Stomach (tissue), 9 donors: Measurements from ENCODE around the gene LDHD. TPM values are rescaled to one million over a fixed set of nuclear protein-coding genes. Genes with fewer than 3 reads are reported as not detected.
A peak's percentile ranks its signal among the peaks of the same experiment; 100 is the strongest.

Experiments used
- DNase-seq, 2 donors: peaks; one replicate each; pipeline versions ENCODE4 v3.0.0 to v3.0.0-alpha.2; 2013 to 2019
- H3K27ac ChIP-seq, 5 donors: fragments of 200-600 bp in 4 of 5; sonication (generic) in 4 of 5; one replicate each; pipeline ENCODE4 v1.5.1; 2013 to 2019; ENCODE audit warnings: mild to moderate bottlenecking in 1 of 5, moderate library complexity in 1 of 5
- H3K27me3 ChIP-seq, 3 donors: fragments of 200-600 bp; sonication (generic); one replicate each; pipeline ENCODE4 v1.5.1; 2017 to 2019; ENCODE audit warnings: mixed run types in 1 of 3
- H3K36me3 ChIP-seq, 4 donors: fragments of 200-600 bp; sonication (generic); 1 replicate in 3 of 4; 2 replicates in 1 of 4; pipeline ENCODE4 v1.5.1; 2016 to 2019
- H3K4me1 ChIP-seq, 4 donors: fragments of 200-600 bp; sonication (generic); one replicate each; pipeline ENCODE4 v1.5.1; 2016 to 2019
- H3K4me3 ChIP-seq, 4 donors: fragments of 200-600 bp; sonication (generic) in 3 of 4; one replicate each; pipeline ENCODE4 v1.5.1; 2016 to 2019; ENCODE audit warnings: mild to moderate bottlenecking in 1 of 4
- H3K9me3 ChIP-seq, 4 donors: fragments of 200-600 bp; sonication (generic); one replicate each; pipeline ENCODE4 v1.5.1; 2016 to 2019
- CTCF ChIP-seq, 7 experiments: fragments of 450-650 bp in 4 of 7; fragments of 200-600 bp in 3 of 7; sonication (generic) in 3 of 7; IDR thresholded peaks; one replicate each; pipeline ENCODE4 v1.5.1; 2016 to 2019; ENCODE audit warnings: antibody characterized with exemption in 7 of 7, control low read depth in 2 of 7, mild to moderate bottlenecking in 1 of 7
- EP300 ChIP-seq: sonication (generic); formaldehyde crosslinking; IDR thresholded peaks from one replicate; pipeline ENCODE4 v1.6.1; 2017; ENCODE audit warnings: antibody characterized with exemption
- POLR2A ChIP-seq, 4 donors: fragments of 450-650 bp; IDR thresholded peaks; one replicate each; pipeline ENCODE4 v1.6.1; 2016; ENCODE audit warnings: antibody characterized with exemption in 4 of 4, control low read depth in 2 of 4, mild to moderate bottlenecking in 1 of 4, moderate library complexity in 1 of 4
- POLR2AphosphoS5 ChIP-seq, 3 donors: sonication (generic); formaldehyde crosslinking; IDR thresholded peaks; one replicate each; pipeline ENCODE4 v1.6.1; 2016; ENCODE audit warnings: antibody characterized with exemption in 3 of 3
- WGBS, 5 donors: extraction: QIAGEN DNeasy Blood & Tissue Kit in 3 of 5; methylation state at CpG; one replicate each; pipeline versions ENCODE4 v1.1.5 to v1.1.7; 2013 to 2018; 5-methylcytosine and 5-hydroxymethylcytosine counted together
- intact Hi-C: fragments of 100-400 bp; cut with DNase I; formaldehyde crosslinking; loops from one replicate; pipeline ENCODE4 v1.15.1; 2023; ENCODE audit warnings: low total_unique reads
- polyA plus RNA-seq, 3 donors: library from polyadenylated mRNA; stranded (reverse); fragments of 200-250 nt; gene quantifications; one replicate each; pipeline ENCODE4 v1.2.3, GENCODE V29; 2013
- total RNA-seq, 5 donors: library from RNA; depleted of rRNA; stranded (reverse); fragments of >200 nt; gene quantifications; one replicate each; pipeline versions ENCODE4 v1.1.0 to v1.2.3, GENCODE V29; 2014 to 2016
- donor health status: healthy with polysubstance abuse.
- donor health status: Bipolar disorder and iron deficiency.
- donor health status: healthy.

LDHD gene
- total and polyA plus RNA-seq, 8 donors: 5.0 to 110 (median 24.1) TPM

GRCh38 chr16:75083813-75084212 is 32.8 kb downstream of the LDHD start:
- Histone ChIP-seq H3K4me3 (no peak overlapping the region), H3K9me3 (no peaks in the 10 kb centered on the region), H3K36me3 (no peaks in the 10 kb centered on the region), H3K27ac (peak overlapping the region in 4 of 5 donors; percentile 2 to 18 (median 10)), H3K27me3 (no peaks in the 10 kb centered on the region), H3K4me1 (peaks cover 29 to 79% (median 44%) of the 10 kb centered on the region in 4 donors)
- intact Hi-C loops: no loop called here
- DNase-seq: peak in 1 of 2 donors; percentile 66
- no peak for TF ChIP-seq EP300
- WGBS, 5 donors: 27 to 63% (median 47%) methylated on average over 5 of the region's 5 CpGs

- Histone ChIP-seq H3K27me3 (no peaks in the 10 kb centered on the region), H3K4me3 (no peak overlapping the region), H3K27ac (no peak overlapping the region), H3K4me1 (peaks cover 13 to 54% (median 24%) of the 10 kb centered on the region in 4 donors), H3K36me3 (no peaks in the 10 kb centered on the region), H3K9me3 (no peaks in the 10 kb centered on the region)
- DNase-seq: no peak
- intact Hi-C loops: no loop called here
- no peak for TF ChIP-seq POLR2A (IDR thresholded peaks at IDR 0.05)
- no peak for TF ChIP-seq CTCF (IDR thresholded peaks at IDR 0.05)
- no peak for TF ChIP-seq POLR2AphosphoS5 (IDR thresholded peaks at IDR 0.05)
- no peak for TF ChIP-seq EP300
- 85 to 92% (median 88%) methylated on average over 6 of the region's 6 CpGs for WGBS, 5 donors
These were observed 35.3 kb downstream of the LDHD start for GRCh38 chr16:75081179-75081859.

DNA sequence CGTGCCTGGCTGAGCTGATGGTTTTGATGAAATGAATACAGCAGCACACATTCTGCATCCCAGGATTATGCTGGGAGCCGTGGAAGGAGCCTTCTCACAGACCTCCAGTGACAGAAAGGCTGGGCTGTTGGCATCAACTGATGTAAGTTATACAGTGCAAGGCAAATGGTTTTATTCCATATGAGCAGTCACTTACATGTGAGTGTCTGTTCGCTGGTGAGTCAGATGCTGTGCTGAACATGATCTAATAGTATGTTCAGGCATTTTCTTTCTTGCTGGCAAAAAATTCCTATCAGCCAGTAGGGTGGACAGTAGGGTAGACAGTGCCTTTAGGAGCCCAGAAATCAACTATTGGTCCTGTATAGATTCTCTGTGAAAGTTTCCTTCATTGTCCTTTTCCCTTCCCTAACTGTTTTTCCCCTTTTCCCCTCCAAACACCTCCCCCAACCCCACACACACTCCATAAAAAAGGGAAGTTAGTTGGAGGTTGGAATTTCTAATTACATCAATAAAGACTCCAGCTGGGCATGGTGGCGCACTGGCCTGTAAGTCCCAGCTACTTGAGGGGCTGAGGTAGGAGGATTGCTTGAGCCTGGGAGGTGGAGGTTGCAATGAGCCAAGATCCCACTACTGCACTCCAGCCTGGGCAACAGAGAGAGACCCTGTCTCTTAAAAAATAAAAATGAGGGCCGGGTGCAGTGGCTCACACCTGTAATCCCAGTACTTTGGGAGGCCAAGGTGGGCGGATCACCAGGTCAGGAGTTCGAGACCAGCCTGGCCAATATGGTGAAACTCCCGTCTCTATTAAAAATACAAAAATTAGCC is 36.2 kb downstream of the LDHD start:
- Histone ChIP-seq H3K36me3 (no peaks in the 10 kb centered on the region), H3K27ac (no peak overlapping the region), H3K9me3 (no peaks in the 10 kb centered on the region), H3K27me3 (no peaks in the 10 kb centered on the region), H3K4me3 (no peak overlapping the region), H3K4me1 (peaks cover 20 to 56% (median 28%) of the 10 kb centered on the region in 4 donors)
- DNase-seq: no peak
- 87 to 96% (median 95%) methylated on average over 8 of the region's 8 CpGs for WGBS, 5 donors
- TF ChIP-seq POLR2A (IDR thresholded peaks at IDR 0.05): no peak
- no peak for TF ChIP-seq EP300
- no peak for TF ChIP-seq CTCF (IDR thresholded peaks at IDR 0.05)
- no peak for TF ChIP-seq POLR2AphosphoS5 (IDR thresholded peaks at IDR 0.05)
- intact Hi-C loops: no loop called here

- intact Hi-C loops: no loop called here
- 85 to 93% (median 90%) methylated on average over 5 to 7 of the region's 7 CpGs for WGBS, 5 donors
- Histone ChIP-seq H3K4me1 (peaks cover 25 to 63% (median 35%) of the 10 kb centered on the region in 4 donors), H3K4me3 (no peak overlapping the region), H3K27ac (no peak overlapping the region), H3K36me3 (no peaks in the 10 kb centered on the region), H3K27me3 (no peaks in the 10 kb centered on the region), H3K9me3 (no peaks in the 10 kb centered on the region)
- no peak for TF ChIP-seq POLR2A (IDR thresholded peaks at IDR 0.05)
- no peak for TF ChIP-seq EP300
- TF ChIP-seq CTCF (IDR thresholded peaks at IDR 0.05): no peak
- TF ChIP-seq POLR2AphosphoS5 (IDR thresholded peaks at IDR 0.05): no peak
- DNase-seq: no peak
These were observed 37.1 kb downstream of the LDHD start for GRCh38 chr16:75079346-75079926.
